Measurements from ENCODE around the gene LRBA.
"Not testable (repeated sequence)": the region's sequence is repeated elsewhere in the genome, so short reads cannot be mapped to it uniquely, and the experiment has no call there.

LRBA gene

GRCh38 chr4:150540536-150540935 lies 474.5 kb downstream of the LRBA start:
- DNase-seq, result no peak

GRCh38 chr4:150537911-150538310 lies 477.2 kb downstream of the LRBA start:
- not testable (repeated sequence) for DNase-seq

GRCh38 chr4:150534818-150535217 lies 480.3 kb downstream of the LRBA start:
- DNase-seq, result no peak

- no peak for DNase-seq
Observed at GRCh38 chr4:150533673-150534072, 481.4 kb downstream of the LRBA start.

GRCh38 chr4:150525321-150525868 lies 489.7 kb downstream of the LRBA start:
- no peak for DNase-seq

- no peak for DNase-seq
Observed at GRCh38 chr4:150518559-150518958, 496.5 kb downstream of the LRBA start.

- DNase-seq, result no peak
Observed at GRCh38 chr4:150515135-150515534, 499.9 kb downstream of the LRBA start.

GRCh38 chr4:150514709-150515108 lies 500.4 kb downstream of the LRBA start:
- DNase-seq, result no peak

- DNase-seq, result no peak
Observed at GRCh38 chr4:150510176-150510865, 504.8 kb downstream of the LRBA start.

- not testable (repeated sequence) for DNase-seq
Observed at GRCh38 chr4:150507656-150508055, 507.4 kb downstream of the LRBA start.

- DNase-seq, result no peak
Observed at GRCh38 chr4:150501983-150502382, 513.1 kb downstream of the LRBA start.

- DNase-seq, result no peak
Observed at GRCh38 chr4:150501009-150501727, 513.9 kb downstream of the LRBA start.

- no peak for DNase-seq
Observed at GRCh38 chr4:150497612-150498011, 517.5 kb downstream of the LRBA start.

- no peak for DNase-seq
Observed at GRCh38 chr4:150495550-150495949, 519.5 kb downstream of the LRBA start.

- no peak for DNase-seq
Observed at GRCh38 chr4:150493851-150494250, 521.2 kb downstream of the LRBA start.

- DNase-seq, result no peak
Observed at GRCh38 chr4:150491132-150492049, 523.7 kb downstream of the LRBA start.

GRCh38 chr4:150482581-150482980 lies 532.5 kb downstream of the LRBA start:
- DNase-seq, result no peak

GRCh38 chr4:150479657-150480056 lies 535.4 kb downstream of the LRBA start:
- DNase-seq, result no peak

- no peak for DNase-seq
Observed at GRCh38 chr4:150477869-150478268, 537.2 kb downstream of the LRBA start.

GRCh38 chr4:150476776-150477175 lies 538.3 kb downstream of the LRBA start:
- no peak for DNase-seq

- DNase-seq, result no peak
Observed at GRCh38 chr4:150475763-150476162, 539.3 kb downstream of the LRBA start.

- DNase-seq, result no peak
Observed at GRCh38 chr4:150464523-150464922, 550.6 kb downstream of the LRBA start.

GRCh38 chr4:150462743-150463142 lies 552.3 kb downstream of the LRBA start:
- no peak for DNase-seq
